Retinal pigment epithelial cell (primary cell): ENCODE data around the gene EGR2.
A peak's percentile ranks its signal among the peaks of the same experiment; 100 is the strongest.

Experiments
- DNase-seq: peaks from one replicate; pipeline ENCODE4 v3.0.0-alpha.2; 2010; ENCODE audit warnings: low read depth
- H3K4me3 ChIP-seq: 2 replicates; pipeline ENCODE4 v1.5.1; 2011; ENCODE audit warnings: mild to moderate bottlenecking, low read length, control low read depth, moderate library complexity
- TF ChIP-seq, protein P1 (sequence below): conservative IDR thresholded peaks from 2 replicates; pipeline ENCODE4 v1.5.1; 2011; ENCODE audit warnings: low read depth, low read length, control low read depth, inconsistent platforms

EGR2 gene

DNA sequence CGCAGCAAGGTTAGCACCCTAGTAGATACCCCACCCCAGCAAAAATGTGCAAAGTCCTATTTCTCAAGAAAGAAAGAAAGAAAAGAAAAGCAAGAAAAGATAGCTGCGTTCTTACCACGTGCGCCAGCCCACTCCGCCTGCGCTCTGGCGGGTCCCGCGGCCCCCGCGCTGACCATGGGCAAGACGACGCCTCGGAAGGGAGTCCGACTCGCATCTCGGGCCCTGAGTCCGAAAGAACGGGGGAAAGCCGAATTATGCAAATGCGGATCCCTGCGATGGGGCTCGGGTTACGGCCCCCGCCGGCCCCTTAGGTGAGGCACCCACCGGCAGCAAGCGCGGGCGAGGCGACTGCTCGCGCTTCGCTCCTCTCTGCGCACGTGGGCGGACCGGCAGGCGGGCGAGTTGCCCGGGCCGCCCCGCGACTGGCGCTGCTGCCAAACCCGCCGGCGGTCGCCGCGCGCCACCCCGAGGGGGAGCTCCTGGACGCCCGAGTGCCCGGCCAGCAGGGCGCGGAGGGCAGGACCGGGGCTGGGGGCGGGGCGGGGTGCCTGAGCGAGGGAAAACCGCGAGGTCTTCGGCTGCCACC, 2.4 kb upstream of the EGR2 start:
- DNase-seq, result no peak
- TF ChIP-seq, protein P1, sequence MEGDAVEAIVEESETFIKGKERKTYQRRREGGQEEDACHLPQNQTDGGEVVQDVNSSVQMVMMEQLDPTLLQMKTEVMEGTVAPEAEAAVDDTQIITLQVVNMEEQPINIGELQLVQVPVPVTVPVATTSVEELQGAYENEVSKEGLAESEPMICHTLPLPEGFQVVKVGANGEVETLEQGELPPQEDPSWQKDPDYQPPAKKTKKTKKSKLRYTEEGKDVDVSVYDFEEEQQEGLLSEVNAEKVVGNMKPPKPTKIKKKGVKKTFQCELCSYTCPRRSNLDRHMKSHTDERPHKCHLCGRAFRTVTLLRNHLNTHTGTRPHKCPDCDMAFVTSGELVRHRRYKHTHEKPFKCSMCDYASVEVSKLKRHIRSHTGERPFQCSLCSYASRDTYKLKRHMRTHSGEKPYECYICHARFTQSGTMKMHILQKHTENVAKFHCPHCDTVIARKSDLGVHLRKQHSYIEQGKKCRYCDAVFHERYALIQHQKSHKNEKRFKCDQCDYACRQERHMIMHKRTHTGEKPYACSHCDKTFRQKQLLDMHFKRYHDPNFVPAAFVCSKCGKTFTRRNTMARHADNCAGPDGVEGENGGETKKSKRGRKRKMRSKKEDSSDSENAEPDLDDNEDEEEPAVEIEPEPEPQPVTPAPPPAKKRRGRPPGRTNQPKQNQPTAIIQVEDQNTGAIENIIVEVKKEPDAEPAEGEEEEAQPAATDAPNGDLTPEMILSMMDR, result no peak
- H3K4me3 ChIP-seq, result peak overlapping the region; percentile 28

DNA sequence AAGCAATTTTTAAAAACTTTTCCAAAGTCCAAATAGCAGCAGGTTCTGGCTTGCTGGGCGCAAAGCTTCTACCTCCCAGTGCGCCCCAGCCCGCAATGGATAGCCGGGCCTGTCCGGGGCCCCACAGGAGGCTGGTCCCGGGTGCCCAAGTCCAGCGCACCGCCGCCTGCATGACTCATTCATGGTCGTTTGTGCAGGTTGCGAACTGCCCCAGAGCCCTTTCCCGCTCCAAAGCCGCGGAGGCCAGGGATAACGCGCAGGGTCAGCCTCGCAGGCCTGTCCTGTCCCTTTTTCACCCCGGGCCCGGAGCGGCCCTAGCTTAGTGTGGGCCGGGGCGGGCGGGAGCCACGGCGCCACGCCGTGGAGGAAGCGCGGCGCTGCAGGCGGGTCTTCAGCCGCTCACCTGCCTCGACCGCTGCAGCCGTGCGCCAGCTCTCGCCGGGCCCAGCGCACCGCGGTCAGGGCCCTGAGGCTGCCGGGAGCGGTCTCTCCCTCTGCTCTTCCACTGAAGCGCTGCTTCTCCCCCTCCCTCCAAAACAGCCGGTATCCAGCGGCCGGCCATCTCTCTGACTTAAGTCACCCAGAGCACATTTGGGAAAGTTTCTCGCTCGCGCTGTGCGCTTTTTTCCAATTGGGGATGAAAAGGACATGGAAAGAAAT, 1.7 kb upstream of the EGR2 start:
- peak overlapping the region; percentile 63 for H3K4me3 ChIP-seq
- peak; percentile 37 for DNase-seq
- TF ChIP-seq, protein P1, result peak; percentile 68

DNA sequence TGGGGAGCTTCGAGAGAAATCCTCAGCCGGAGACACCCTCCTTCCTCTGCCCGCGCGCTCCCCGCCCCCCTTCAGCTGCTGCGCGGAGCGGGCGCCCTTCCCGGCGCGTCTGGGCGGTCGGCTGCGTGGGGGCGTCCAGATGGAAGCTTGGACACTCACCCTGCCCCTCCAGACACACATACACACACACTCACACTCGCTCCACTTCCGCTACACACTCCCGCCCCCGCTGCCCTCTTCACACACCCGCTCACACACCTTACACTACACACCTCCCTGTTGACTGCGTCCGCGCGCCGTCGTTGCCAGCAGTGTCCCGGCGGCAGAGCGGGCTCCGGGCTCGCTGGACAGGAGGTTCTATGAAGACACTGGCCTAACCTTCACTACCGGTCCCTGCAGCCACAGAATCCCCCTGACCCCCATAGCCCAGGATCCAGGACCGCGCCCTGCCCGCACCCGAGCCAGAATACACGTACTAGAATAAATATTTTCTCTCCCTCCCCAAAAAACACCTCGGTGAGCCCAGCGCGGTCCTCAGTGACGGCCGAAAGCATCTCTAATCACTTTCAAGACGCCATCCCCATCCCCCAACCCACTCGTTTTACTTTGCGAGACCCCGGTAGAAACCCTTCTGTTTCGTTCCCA, 1.1 kb upstream of the EGR2 start:
- TF ChIP-seq, protein P1, result no peak
- DNase-seq, result no peak
- H3K4me3 ChIP-seq, result peak overlapping the region; percentile 63

DNA sequence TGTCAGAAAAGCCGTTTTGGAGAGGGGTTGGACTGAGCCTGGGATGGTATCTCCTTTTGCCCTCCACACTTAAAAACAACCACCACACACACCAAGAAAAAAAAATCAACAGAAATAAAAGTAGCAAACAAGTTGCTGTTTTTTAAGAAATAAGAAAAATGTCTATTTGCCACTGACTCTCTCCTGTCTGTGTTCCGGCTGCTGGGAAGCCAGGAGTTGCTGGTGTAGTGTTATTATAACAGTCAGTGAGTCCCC, 163 bp downstream of the EGR2 start:
- TF ChIP-seq, protein P1, result no peak
- no peak for DNase-seq
- H3K4me3 ChIP-seq, result peak overlapping the region; percentile 63

DNA sequence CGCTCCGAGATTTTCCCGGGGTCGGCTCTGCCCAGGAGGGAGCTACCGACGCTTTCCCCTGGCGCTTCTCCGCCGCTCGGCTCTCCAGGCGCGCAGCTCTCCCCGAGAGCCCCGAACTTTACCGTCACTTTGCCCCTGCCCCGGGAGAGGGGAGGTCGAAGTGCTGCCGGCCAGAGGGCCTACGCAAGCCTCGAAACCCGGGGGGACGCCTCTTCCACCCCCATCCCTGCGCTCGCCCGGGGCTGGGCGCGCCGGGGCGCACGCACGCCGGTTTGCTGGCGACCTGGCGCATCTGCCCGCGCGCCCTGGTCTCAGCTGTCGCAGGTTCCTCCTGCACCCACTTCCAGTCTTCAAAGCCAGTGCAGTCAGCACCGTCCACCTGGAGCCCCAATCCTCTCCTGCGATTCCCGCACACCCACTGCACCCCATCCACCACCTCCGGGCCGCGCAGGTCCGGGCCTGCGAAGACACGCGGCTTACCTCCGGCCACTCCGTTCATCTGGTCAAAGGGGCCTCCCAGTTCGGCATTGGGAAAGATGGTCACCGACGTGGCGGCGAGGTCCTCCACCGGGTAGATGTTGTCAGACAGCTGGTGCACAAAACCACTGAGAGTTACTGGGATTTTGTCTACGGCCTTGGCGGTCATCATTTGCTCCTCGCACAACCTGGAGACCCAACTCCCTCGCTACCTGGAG, 638 bp downstream of the EGR2 start:
- TF ChIP-seq, protein P1, result no peak
- no peak for DNase-seq
- H3K4me3 ChIP-seq, result peak overlapping the region; percentile 63

DNA sequence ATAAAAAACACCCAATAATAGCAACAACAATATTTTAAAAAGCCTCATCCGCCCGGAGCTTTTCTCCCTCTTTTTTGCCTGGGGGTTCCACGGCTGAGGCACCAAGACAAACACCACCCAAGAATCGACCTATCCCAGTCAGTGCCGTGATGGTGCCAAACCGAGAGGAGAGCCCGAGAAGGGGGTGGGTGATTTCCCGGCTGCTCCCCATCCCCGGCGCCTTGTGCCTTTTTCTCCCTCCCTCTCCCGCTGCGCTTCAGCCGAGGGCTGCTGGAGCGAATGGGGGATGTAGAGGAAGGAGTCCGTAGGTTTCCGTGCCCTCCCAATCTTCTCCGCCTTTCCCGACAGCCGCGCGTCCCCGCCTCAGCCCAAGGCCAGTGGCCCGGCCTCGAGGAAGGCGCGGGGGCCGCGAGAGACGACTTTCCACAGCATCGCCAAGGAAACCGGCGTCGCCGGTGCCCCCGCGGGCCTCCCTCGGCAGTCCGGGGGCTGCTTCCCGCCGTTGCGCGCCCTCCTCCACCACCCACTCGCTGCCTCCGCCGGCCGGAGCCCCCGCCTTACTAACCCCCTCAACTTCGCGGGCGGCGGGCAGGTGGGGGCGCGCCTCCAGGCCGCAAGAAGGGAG, 1.3 kb downstream of the EGR2 start:
- DNase-seq, result no peak
- H3K4me3 ChIP-seq, result peak overlapping the region; percentile 63
- TF ChIP-seq, protein P1, result no peak
